NCI-H510A (cell line): ENCODE data around the gene TRIM31.

ENCODE experiments used
- DNase-seq: peaks from one replicate; lab custom pipeline; 2025; lab: John Stamatoyannopoulos, UW

TRIM31 gene

GRCh38 chr6:30075094-30075789, 37.6 kb downstream of the TRIM31 start, which contains the start of gene RNF39:
Gene RNF39 (minus strand): TSS chr6:30075769. CDS start chr6:30075585, 184 bp downstream.
- DNase-seq, result no peak

DNA sequence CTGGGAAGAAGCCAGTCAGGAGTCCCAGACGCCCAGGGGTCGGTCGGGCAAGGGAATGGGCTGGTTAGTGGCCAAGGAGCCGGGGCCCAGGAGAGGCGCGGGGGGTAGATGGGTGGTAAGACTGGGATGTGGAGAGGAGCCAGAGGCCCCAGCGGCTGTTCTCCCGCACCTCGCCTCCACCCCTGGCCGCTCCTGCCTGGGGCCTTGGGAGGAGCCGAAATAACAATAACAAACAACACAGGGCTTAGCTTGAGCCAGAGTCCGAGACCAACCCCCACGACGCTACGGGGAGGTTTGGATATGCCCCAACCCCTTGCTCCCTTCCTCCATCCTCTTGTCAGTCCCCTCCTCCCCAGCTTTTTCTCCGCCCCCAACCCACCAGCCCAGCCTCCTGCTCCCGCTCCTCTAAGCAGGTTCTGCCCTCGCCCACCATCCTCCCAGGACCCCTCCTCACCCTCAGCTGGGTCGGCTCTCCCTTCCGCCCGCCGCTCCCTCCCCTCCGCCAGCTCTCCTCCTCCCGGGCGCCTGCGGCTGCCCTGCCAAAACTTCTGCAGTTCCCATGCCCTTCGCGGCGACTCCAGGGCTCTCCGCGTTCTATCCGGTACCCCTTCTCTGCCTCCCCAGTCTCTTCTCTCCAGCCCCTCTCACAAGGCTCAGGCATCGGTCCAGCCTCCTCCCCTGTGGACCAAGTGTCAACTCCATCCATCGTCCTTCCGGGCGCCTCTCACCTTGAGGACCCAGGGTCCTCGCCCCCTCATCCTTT, 38.4 kb downstream of the TRIM31 start:
- DNase-seq, result no peak

GRCh38 chr6:30073489-30074235, 39.2 kb downstream of the TRIM31 start:
- DNase-seq, result no peak

GRCh38 chr6:30071858-30072257, 41.0 kb downstream of the TRIM31 start:
- no peak for DNase-seq

- no peak for DNase-seq
These were observed 41.6 kb downstream of the TRIM31 start for GRCh38 chr6:30071081-30071818.

- DNase-seq, result no peak
These were observed 45.3 kb downstream of the TRIM31 start for GRCh38 chr6:30067460-30068139.

DNA sequence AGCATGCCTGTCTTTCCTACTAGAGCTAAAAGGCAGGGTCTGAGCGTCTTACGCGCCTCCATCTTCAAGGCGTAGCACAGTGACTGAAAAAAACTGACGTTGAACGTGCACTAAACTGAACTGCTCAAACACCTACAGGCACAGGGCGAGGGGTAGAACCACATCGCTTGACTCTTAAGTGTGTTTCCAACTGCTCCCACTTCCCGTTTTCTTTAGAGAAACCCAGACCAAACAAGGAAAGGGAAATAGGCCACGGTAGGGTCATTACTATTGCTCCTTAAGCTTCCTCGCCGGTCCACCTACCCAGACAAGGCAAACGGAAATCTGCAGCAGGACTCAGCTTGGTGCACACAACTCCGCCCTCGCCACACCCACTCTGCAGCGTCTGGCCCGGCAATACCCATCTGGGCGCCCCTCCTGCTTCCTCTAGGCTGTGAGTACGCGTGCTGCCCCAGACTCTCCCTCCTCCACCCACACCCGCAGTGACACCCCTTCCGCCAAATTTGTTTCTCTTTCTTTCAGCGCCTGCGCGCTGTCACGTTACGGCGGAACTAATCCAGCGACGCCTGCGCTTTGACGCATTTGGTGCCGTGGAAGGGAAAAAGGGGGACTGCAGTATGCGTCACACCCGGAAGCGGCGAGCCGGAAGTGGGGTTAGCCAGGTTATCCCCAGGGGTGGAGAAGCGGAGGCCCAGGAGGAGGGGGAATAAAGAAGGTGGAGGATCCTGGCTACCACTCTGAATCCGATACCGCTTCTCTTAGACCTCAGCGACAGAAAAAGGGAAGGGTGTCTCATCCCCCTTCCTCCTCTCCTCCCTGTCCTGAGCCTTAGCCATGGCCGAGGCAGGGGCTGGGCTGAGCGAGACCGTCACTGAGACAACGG, 46.1 kb downstream of the TRIM31 start, which contains the start of gene PPP1R11:
PPP1R11 (plus strand) TSS at position 622 of the 883 bp plus-strand sequence; CDS start at position 835, 213 bp downstream.
- DNase-seq, result peak; percentile 96

- DNase-seq, result no peak
These were observed 46.8 kb downstream of the TRIM31 start for GRCh38 chr6:30066082-30066481.

DNA sequence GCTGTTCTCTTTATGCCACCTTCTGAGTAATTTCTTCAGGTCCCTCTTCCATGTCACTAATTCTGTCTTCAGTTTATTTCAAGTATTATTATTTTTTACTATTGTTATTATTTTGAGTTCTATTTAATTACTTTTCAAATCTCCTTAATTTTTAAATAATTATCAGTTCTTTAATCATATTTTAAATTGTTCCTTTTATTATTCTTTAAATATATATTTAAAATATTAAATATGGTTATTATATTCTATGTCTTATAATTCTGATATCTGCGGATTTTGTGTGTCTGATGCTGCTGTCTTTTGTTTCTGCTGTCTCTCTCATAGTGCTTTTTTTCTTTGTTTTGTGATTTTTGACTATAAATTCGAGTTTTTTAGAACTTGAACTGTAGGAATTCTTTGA, 49.6 kb downstream of the TRIM31 start:
- DNase-seq, result no peak

DNA sequence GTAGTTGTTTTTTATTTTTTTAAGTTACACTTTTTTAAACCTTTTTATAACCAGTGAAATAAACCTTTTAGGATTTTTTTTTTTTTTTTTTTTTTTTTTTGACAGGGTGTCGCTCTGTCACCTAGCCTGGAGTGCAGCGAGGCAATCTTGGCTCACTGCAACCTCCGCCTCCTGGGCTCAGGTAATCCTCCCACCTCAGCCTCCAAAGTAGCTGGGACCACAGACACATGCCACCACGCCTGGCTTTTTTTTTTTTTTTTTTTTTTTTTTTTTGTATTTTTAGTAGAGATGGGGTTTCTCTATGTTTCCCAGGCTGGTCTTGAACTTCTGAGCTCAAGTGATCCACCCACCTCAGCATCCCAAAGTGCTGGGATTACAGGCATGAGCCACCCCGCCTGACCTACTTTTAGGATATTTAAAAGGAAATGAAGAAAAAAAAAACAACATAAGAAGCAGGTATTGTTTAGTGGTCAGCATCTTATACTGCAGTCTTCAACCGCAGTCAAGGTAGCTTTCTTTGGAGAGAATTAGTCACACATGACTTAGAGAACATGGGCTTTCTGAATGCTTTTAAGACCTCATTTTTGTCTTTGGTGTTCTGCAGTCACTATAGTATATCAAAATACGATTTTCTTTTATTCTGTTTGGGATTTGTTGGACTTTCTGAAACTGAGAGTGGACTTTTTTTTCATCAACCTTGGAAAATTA, 50.3 kb downstream of the TRIM31 start:
- no peak for DNase-seq

DNA sequence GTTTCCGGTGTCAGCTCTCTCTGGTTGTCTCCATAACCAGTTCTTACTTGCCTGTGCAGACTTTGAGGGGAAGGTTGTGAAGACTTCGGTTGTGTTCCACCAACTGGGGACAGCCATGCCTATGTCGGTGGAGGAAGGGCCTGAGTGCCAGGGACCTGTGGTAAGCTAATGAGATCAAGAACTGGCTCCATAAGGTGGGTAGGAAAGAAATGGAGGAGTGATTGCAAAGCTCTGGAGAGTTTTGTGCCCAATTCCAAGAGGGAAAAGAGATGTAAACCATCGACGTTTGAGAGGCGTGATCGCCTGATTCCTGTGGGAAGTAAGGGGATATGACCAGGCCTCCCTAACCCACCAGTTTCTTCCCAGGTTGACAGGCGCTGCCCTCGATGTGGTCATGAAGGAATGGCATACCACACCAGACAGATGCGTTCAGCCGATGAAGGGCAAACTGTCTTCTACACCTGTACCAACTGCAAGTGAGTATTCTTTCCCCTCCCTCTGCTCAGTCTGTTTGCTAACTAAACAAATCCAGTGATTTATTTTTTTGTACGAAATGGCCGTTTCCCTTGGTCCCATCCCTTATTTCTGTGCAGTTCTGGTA, 50.9 kb downstream of the TRIM31 start:
- no peak for DNase-seq

- peak; percentile 95 for DNase-seq
These were observed 51.6 kb downstream of the TRIM31 start, which contains the start of gene POLR1H for GRCh38 chr6:30061092-30061857. Gene POLR1H (plus strand): TSS chr6:30061265. CDS start chr6:30061525, 260 bp downstream.

DNA sequence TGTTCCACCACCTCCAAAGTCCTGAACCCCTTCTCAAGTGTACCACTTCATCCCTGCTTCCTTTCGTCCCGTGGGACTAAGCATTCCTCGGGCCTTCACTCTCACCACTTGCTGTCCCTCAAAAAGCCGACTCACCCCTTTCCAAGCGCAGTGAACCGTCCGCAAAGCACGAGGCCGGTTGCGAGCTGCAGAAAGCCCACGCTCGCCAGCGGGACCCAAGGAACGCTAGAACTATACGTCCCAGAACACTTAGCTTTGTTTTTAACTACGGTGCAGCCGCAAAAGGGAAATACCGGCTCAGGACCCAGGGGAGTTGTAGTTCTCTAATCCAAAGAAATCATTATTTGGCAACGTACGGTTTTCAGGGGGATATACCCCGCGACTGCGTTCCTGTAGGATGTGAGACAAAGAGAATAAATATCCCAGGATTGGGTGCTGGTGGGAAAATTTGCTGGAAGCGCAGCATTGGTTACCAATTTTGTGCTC, 52.2 kb downstream of the TRIM31 start:
- no peak for DNase-seq

GRCh38 chr6:30055513-30055912, 57.4 kb downstream of the TRIM31 start:
- DNase-seq, result no peak

DNA sequence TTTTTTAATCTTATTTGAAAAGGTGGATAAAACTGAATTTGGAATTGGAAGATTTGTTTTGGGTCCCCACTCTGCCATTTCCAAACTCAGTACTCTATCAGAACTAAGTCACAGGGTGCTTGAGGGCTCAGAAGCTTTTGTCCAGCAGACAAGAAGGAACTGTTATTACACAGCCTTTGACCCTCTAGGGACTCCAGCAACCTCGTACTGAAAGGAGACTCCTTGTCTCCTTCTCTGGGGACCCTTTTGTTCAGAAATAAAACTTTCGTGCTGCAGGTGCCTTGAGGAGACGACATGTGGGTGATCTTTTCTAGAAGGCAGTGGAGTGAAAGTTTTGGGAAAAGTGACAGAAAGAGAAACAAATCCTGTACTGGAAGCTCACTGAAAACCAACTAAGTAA, 59.2 kb downstream of the TRIM31 start:
- DNase-seq, result no peak
